ENCODE results near the gene MTG1. TPM values are rescaled to one million over a fixed set of nuclear protein-coding genes. Genes with fewer than 3 reads are reported as not detected.
"Not testable (repeated sequence)": the region's sequence is repeated elsewhere in the genome, so short reads cannot be mapped to it uniquely, and the experiment has no call there.

The MTG1 gene
- total RNA-seq, 1 donor from 2014 or later: 64.9 TPM

GRCh38 chr10:133438711-133439273 is 44.8 kb downstream of the MTG1 start:
- Mint-ChIP-seq H3K9me3 (no peaks in the 10 kb centered on the region), H3K27me3 (ENCODE audit: insufficient read depth) (peaks cover 11% of the 10 kb centered on the region), H3K36me3 (ENCODE audit: low read depth) (no peaks in the 10 kb centered on the region), H3K27ac (no peak overlapping the region), H3K4me1 (ENCODE audit: low read depth) (peaks cover 6% of the 10 kb centered on the region), H3K4me3 (no peak overlapping the region)
- intact Hi-C loops (cut with micrococcal nuclease): no loop called here
- DNase-seq (ENCODE audit: low spot score): no peak

GRCh38 chr10:133439517-133440461 is 45.8 kb downstream of the MTG1 start:
- peaks cover 6% of the 10 kb centered on the region for H3K4me1 Mint-ChIP-seq (ENCODE audit: low read depth)
- intact Hi-C loops (cut with micrococcal nuclease): no loop called here
- no peak for DNase-seq (ENCODE audit: low spot score)

GRCh38 chr10:133440633-133441285 is 46.8 kb downstream of the MTG1 start:
- H3K4me1 Mint-ChIP-seq (ENCODE audit: low read depth): peaks cover 6% of the 10 kb centered on the region
- H3K36me3 Mint-ChIP-seq (ENCODE audit: low read depth): no peaks in the 10 kb centered on the region
- DNase-seq (ENCODE audit: low spot score): no peak
- intact Hi-C loops (cut with micrococcal nuclease): no loop called here
- H3K9me3 Mint-ChIP-seq: peaks cover 9% of the 10 kb centered on the region
- no peak overlapping the region for H3K4me3 Mint-ChIP-seq
- no peak overlapping the region for H3K27ac Mint-ChIP-seq
- peaks cover 7% of the 10 kb centered on the region for H3K27me3 Mint-ChIP-seq (ENCODE audit: insufficient read depth)

More at GRCh38 chr10:133439517-133440461, 45.8 kb downstream of the MTG1 start:
- H3K27ac Mint-ChIP-seq: no peak overlapping the region
- peaks cover 11% of the 10 kb centered on the region for H3K27me3 Mint-ChIP-seq (ENCODE audit: insufficient read depth)
- H3K9me3 Mint-ChIP-seq: no peaks in the 10 kb centered on the region
- H3K36me3 Mint-ChIP-seq (ENCODE audit: low read depth): no peaks in the 10 kb centered on the region
- no peak overlapping the region for H3K4me3 Mint-ChIP-seq

- H3K9me3 Mint-ChIP-seq; H3K27ac Mint-ChIP-seq; H3K27me3 Mint-ChIP-seq (ENCODE audit: insufficient read depth); H3K36me3 Mint-ChIP-seq (ENCODE audit: low read depth); H3K4me1 Mint-ChIP-seq (ENCODE audit: low read depth); DNase-seq (ENCODE audit: low spot score); intact Hi-C loops (cut with micrococcal nuclease); H3K4me3 Mint-ChIP-seq: not testable (repeated sequence)
Measured at GRCh38 chr10:133441356-133441755, 47.4 kb downstream of the MTG1 start.

- Mint-ChIP-seq H3K27me3 (ENCODE audit: insufficient read depth) (peaks cover 2% of the 10 kb centered on the region), H3K9me3 (peaks cover 12% of the 10 kb centered on the region), H3K36me3 (ENCODE audit: low read depth) (no peaks in the 10 kb centered on the region), H3K27ac (no peak overlapping the region), H3K4me3 (no peak overlapping the region), H3K4me1 (ENCODE audit: low read depth) (peaks cover 6% of the 10 kb centered on the region)
- intact Hi-C loops (cut with micrococcal nuclease): no loop called here
- DNase-seq (ENCODE audit: low spot score): no peak
Measured at GRCh38 chr10:133441780-133442179, 47.8 kb downstream of the MTG1 start.

GRCh38 chr10:133442191-133442966 is 48.4 kb downstream of the MTG1 start:
- H3K27ac Mint-ChIP-seq: no peak overlapping the region

GRCh38 chr10:133442967-133443924 is 49.3 kb downstream of the MTG1 start:
- no peak for DNase-seq (ENCODE audit: low spot score)
- Mint-ChIP-seq H3K27ac (no peak overlapping the region), H3K36me3 (ENCODE audit: low read depth) (peaks cover 2% of the 10 kb centered on the region), H3K4me3 (no peak overlapping the region), H3K4me1 (ENCODE audit: low read depth) (peaks cover 6% of the 10 kb centered on the region), H3K27me3 (ENCODE audit: insufficient read depth) (peaks cover 3% of the 10 kb centered on the region), H3K9me3 (peaks cover 25% of the 10 kb centered on the region)
- intact Hi-C loops (cut with micrococcal nuclease): no loop called here

More at GRCh38 chr10:133442191-133442966, 48.4 kb downstream of the MTG1 start:
- Mint-ChIP-seq H3K4me1 (ENCODE audit: low read depth) (peaks cover 6% of the 10 kb centered on the region), H3K4me3 (no peak overlapping the region), H3K9me3 (peaks cover 16% of the 10 kb centered on the region), H3K27me3 (ENCODE audit: insufficient read depth) (peaks cover under 1% of the 10 kb centered on the region), H3K36me3 (ENCODE audit: low read depth) (peaks cover under 1% of the 10 kb centered on the region)
- DNase-seq (ENCODE audit: low spot score): no peak
- intact Hi-C loops (cut with micrococcal nuclease): no loop called here

- Mint-ChIP-seq H3K27ac (no peak overlapping the region), H3K27me3 (ENCODE audit: insufficient read depth) (peaks cover 3% of the 10 kb centered on the region), H3K4me3 (no peak overlapping the region), H3K4me1 (ENCODE audit: low read depth) (peaks cover 6% of the 10 kb centered on the region), H3K9me3 (peaks cover 37% of the 10 kb centered on the region), H3K36me3 (ENCODE audit: low read depth) (peaks cover 2% of the 10 kb centered on the region)
- intact Hi-C loops (cut with micrococcal nuclease): no loop called here
- DNase-seq (ENCODE audit: low spot score): no peak
Measured at GRCh38 chr10:133444342-133445267, 50.6 kb downstream of the MTG1 start.

- intact Hi-C loops (cut with micrococcal nuclease): no loop called here
Measured at GRCh38 chr10:133445268-133445732, 51.3 kb downstream of the MTG1 start.

GRCh38 chr10:133445751-133446708 is 52.1 kb downstream of the MTG1 start:
- intact Hi-C loops (cut with micrococcal nuclease): no loop called here
- H3K4me3 Mint-ChIP-seq: no peak overlapping the region
- peaks cover 2% of the 10 kb centered on the region for H3K36me3 Mint-ChIP-seq (ENCODE audit: low read depth)
- DNase-seq (ENCODE audit: low spot score): no peak
- H3K27ac Mint-ChIP-seq: no peak overlapping the region
- H3K4me1 Mint-ChIP-seq (ENCODE audit: low read depth): peaks cover 6% of the 10 kb centered on the region
- H3K27me3 Mint-ChIP-seq (ENCODE audit: insufficient read depth): peaks cover 3% of the 10 kb centered on the region
- H3K9me3 Mint-ChIP-seq: peaks cover 37% of the 10 kb centered on the region

More at GRCh38 chr10:133445268-133445732, 51.3 kb downstream of the MTG1 start:
- H3K9me3 Mint-ChIP-seq: peaks cover 37% of the 10 kb centered on the region
- no peak overlapping the region for H3K4me3 Mint-ChIP-seq
- H3K27ac Mint-ChIP-seq: no peak overlapping the region
- DNase-seq (ENCODE audit: low spot score): no peak
- H3K4me1 Mint-ChIP-seq (ENCODE audit: low read depth): peaks cover 6% of the 10 kb centered on the region
- peaks cover 2% of the 10 kb centered on the region for H3K36me3 Mint-ChIP-seq (ENCODE audit: low read depth)
- peaks cover 3% of the 10 kb centered on the region for H3K27me3 Mint-ChIP-seq (ENCODE audit: insufficient read depth)
